Breast epithelium (tissue), 4 donors: ENCODE data around the gene BORCS6. TPM values are rescaled to one million over a fixed set of nuclear protein-coding genes. Genes with fewer than 3 reads are reported as not detected.

ENCODE experiments used
- DNase-seq, 2 donors: peaks; one replicate each; pipeline ENCODE4 v3.0.0-alpha.2; 2019; ENCODE audit warnings: low spot score in 2 of 2
- H3K27ac ChIP-seq, 2 donors: fragments of 200-600 bp; sonication (generic) in 1 of 2; one replicate each; pipeline ENCODE4 v1.5.1; 2016 to 2019; ENCODE audit warnings: mild to moderate bottlenecking in 1 of 2
- H3K27me3 ChIP-seq, 2 donors: fragments of 200-600 bp; sonication (generic) in 1 of 2; one replicate each; pipeline versions ENCODE4 v1.5.1 to v1.6.0; 2017 to 2019; ENCODE audit warnings: control low read depth in 1 of 2, mild to moderate bottlenecking in 1 of 2
- H3K36me3 ChIP-seq: fragments of 200-600 bp; one replicate; pipeline ENCODE4 v1.5.1; 2019
- H3K4me1 ChIP-seq, 2 donors: fragments of 200-600 bp; sonication (generic); one replicate each; pipeline ENCODE4 v1.5.1; 2016 to 2019; ENCODE audit warnings: control low read depth in 1 of 2
- H3K4me3 ChIP-seq, 3 donors: fragments of 200-600 bp; sonication (generic); 1 replicate in 2 of 3; 2 replicates in 1 of 3; pipeline ENCODE4 v1.5.1; 2016 to 2019; ENCODE audit warnings: mild to moderate bottlenecking in 3 of 3, moderate library complexity in 2 of 3
- H3K9me3 ChIP-seq, 2 donors: fragments of 200-600 bp; sonication (generic) in 1 of 2; one replicate each; pipeline ENCODE4 v1.5.1; 2016 to 2019; ENCODE audit warnings: control low read depth in 1 of 2
- POLR2A ChIP-seq: fragments of 450-650 bp; IDR thresholded peaks from one replicate; pipeline ENCODE4 v1.6.1; 2016; ENCODE audit warnings: antibody characterized with exemption, mild to moderate bottlenecking, moderate library complexity
- POLR2AphosphoS5 ChIP-seq, 3 donors: sonication (generic); formaldehyde crosslinking; IDR thresholded peaks; one replicate each; pipeline ENCODE4 v1.6.1; 2017; ENCODE audit warnings: antibody characterized with exemption in 3 of 3
- intact Hi-C: fragments of 100-400 bp; cut with DNase I; formaldehyde crosslinking; loops from one replicate; pipeline ENCODE4 v1.15.1; 2023; ENCODE audit warnings: low total_unique reads
- total RNA-seq, 3 donors: library from RNA; depleted of rRNA; stranded (reverse); fragments of >200 nt; gene quantifications; one replicate each; pipeline ENCODE4 v1.1.0, GENCODE V29; 2016
- TF ChIP-seq, protein P1 (sequence below), 3 donors: fragments of 450-650 bp; IDR thresholded peaks; one replicate each; pipeline ENCODE4 v1.5.1; 2016 to 2017; ENCODE audit warnings: antibody characterized with exemption in 3 of 3, mild to moderate bottlenecking in 3 of 3, moderate library complexity in 3 of 3

BORCS6 gene
- total RNA-seq, 3 donors from 2014 or later: 8.5 to 11.5 (median 10.8) TPM

GRCh38 chr17:8151641-8152111, 38.3 kb downstream of the BORCS6 start:
- H3K4me1 ChIP-seq: peaks cover 10 to 13% of the 10 kb centered on the region in 2 donors
- H3K36me3 ChIP-seq: peaks cover 25% of the 10 kb centered on the region
- no peaks in the 10 kb centered on the region for H3K9me3 ChIP-seq
- peak overlapping the region; percentile 86 to 99 (median 90) for H3K4me3 ChIP-seq
- peak; percentile 88 for DNase-seq
- no peaks in the 10 kb centered on the region for H3K27me3 ChIP-seq
- H3K27ac ChIP-seq: peak overlapping the region; percentile 99 to 100
- intact Hi-C loops: no loop called here
- peak; percentile 7 for TF ChIP-seq POLR2A
- TF ChIP-seq, protein P1, sequence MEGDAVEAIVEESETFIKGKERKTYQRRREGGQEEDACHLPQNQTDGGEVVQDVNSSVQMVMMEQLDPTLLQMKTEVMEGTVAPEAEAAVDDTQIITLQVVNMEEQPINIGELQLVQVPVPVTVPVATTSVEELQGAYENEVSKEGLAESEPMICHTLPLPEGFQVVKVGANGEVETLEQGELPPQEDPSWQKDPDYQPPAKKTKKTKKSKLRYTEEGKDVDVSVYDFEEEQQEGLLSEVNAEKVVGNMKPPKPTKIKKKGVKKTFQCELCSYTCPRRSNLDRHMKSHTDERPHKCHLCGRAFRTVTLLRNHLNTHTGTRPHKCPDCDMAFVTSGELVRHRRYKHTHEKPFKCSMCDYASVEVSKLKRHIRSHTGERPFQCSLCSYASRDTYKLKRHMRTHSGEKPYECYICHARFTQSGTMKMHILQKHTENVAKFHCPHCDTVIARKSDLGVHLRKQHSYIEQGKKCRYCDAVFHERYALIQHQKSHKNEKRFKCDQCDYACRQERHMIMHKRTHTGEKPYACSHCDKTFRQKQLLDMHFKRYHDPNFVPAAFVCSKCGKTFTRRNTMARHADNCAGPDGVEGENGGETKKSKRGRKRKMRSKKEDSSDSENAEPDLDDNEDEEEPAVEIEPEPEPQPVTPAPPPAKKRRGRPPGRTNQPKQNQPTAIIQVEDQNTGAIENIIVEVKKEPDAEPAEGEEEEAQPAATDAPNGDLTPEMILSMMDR (IDR thresholded peaks at IDR 0.05): no peak
- peak in 2 of 3 donors; percentile 69 to 87 for TF ChIP-seq POLR2AphosphoS5 (IDR thresholded peaks at IDR 0.05)

- intact Hi-C loops: no loop called here
- Histone ChIP-seq H3K4me1 (peaks cover 10 to 13% of the 10 kb centered on the region in 2 donors), H3K27me3 (no peaks in the 10 kb centered on the region), H3K9me3 (no peaks in the 10 kb centered on the region), H3K4me3 (peak overlapping the region; percentile 86 to 99 (median 90)), H3K27ac (peak overlapping the region; percentile 99 to 100), H3K36me3 (peaks cover 30% of the 10 kb centered on the region)
- peak in 1 of 2 donors; percentile 81 for DNase-seq
- peak; percentile 60 to 87 (median 66) for TF ChIP-seq POLR2AphosphoS5 (IDR thresholded peaks at IDR 0.05)
- no peak for TF ChIP-seq POLR2A
- TF ChIP-seq, protein P1 (IDR thresholded peaks at IDR 0.05): peak in 1 of 3 donors; percentile 26
These were observed 38.8 kb downstream of the BORCS6 start for GRCh38 chr17:8151120-8151640.

- Histone ChIP-seq H3K9me3 (no peaks in the 10 kb centered on the region), H3K4me1 (peaks cover 10 to 13% of the 10 kb centered on the region in 2 donors), H3K36me3 (peaks cover 37% of the 10 kb centered on the region), H3K4me3 (peak overlapping the region; percentile 86 to 99 (median 90)), H3K27me3 (no peaks in the 10 kb centered on the region), H3K27ac (peak overlapping the region; percentile 99 to 100)
- intact Hi-C loops: no loop called here
- TF ChIP-seq POLR2AphosphoS5 (IDR thresholded peaks at IDR 0.05) (peak in 2 of 3 donors; percentile 34 to 46), POLR2A (no peak)
- TF ChIP-seq, protein P1 (IDR thresholded peaks at IDR 0.05): peak in 1 of 3 donors; percentile 6
- no peak for DNase-seq
These were observed 39.5 kb downstream of the BORCS6 start for GRCh38 chr17:8150194-8151119.

DNA sequence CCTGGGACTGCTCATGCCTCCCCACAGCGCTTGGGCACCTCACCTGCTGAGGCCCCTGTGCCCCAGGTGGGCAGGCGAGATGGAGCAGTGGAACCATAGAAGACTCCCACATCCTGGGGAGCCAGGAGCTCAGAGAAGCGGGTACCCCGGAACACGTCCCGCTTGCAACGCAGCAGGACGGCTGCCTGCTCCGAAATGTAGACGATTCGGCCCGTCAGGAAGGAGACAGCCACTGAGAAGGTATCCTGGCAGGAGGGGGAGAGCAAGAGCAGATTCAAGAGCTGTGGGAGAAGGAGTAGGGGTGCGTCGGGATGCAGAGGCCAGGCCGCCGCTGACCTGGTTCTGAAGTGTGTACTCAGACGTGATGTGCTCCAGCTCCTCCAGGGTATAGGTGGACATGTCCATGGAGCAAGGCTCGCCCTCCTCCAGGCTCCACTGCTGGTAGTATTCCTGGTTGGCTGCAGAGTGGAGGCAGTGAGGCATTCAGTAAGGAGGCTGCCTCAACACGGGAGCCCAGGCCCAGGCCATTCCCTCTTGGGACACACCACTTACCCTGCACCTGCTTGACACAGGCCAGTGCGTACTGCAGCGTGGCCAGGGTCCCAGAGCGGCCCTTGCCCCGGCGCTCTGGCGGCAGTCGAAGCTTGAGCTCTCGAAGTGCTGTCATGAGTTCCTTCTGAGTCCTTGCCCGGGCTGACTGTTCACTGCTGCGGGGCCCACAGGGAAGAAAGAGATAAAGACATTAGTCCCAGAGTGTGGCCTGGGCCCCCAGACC, 40.4 kb downstream of the BORCS6 start:
- intact Hi-C loops: no loop called here
- no peak for TF ChIP-seq POLR2AphosphoS5 (IDR thresholded peaks at IDR 0.05)
- no peak for TF ChIP-seq POLR2A
- TF ChIP-seq, protein P1 (IDR thresholded peaks at IDR 0.05): no peak
- Histone ChIP-seq H3K27me3 (no peaks in the 10 kb centered on the region), H3K4me3 (peak overlapping the region in 2 of 3 donors; percentile 86 to 90), H3K9me3 (no peaks in the 10 kb centered on the region), H3K27ac (peak overlapping the region; percentile 99 to 100), H3K36me3 (peaks cover 41% of the 10 kb centered on the region), H3K4me1 (peaks cover 10 to 13% of the 10 kb centered on the region in 2 donors)
- no peak for DNase-seq
